Measurements from ENCODE around the gene PPP1R9A.

- no peak for TF ChIP-seq POLR2A (IDR thresholded peaks at IDR 0.05)
- TF ChIP-seq CTCF (IDR thresholded peaks at IDR 0.05 in 4 of 5, conservative IDR thresholded peaks at IDR 0.05 in 1 of 5) = no peak
Observed at GRCh38 chr7:95342642-95343307, 435.4 kb downstream of the PPP1R9A start.
